Measurements from ENCODE around the gene UBE2G1.
"Not testable (repeated sequence)": the region's sequence is repeated elsewhere in the genome, so short reads cannot be mapped to it uniquely, and the experiment has no call there.

UBE2G1 gene

DNA sequence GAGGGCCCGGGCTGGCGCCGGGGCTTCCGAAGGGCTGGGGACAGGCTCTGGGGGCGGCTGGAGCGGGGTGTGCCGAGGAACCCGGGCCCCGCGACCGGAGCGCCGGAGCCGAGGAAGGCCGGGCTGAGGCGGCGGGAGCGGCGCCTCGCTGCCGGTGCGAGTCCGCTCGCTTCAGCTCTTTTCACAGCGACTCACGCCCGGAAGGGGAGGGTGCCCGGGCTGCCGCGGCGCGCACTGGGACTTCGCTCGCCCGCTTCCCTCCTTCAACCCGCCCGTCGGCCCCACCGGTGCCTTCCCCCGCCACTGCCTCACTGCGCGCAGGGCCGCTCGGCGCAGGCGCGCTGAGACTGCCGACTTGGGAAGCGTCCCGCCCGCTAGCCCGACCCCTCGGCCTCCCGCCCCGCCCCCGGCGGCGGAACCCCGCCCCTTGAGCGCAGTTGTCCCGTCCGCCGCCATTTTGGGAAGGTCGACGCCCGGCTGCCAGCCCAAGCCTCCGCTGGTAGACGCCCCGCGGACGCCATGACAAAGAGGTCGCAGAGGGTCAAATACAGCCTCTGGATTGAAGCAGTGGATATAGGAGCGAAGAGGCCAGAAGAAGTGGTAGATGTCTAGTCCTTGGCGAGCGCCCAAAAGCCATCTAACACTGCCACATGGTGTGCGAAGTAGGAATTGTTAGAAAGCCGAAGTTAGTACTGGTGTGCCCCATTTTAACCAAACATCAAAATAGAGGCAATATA, at the start of gene UBE2G1:
Gene UBE2G1, minus strand, starts transcription at position 349 of the 737 bp plus-strand sequence. CDS start 359 bp downstream, outside the sequence.
- peak; percentile 98 for DNase-seq (ENCODE audit: low spot score)

DNA sequence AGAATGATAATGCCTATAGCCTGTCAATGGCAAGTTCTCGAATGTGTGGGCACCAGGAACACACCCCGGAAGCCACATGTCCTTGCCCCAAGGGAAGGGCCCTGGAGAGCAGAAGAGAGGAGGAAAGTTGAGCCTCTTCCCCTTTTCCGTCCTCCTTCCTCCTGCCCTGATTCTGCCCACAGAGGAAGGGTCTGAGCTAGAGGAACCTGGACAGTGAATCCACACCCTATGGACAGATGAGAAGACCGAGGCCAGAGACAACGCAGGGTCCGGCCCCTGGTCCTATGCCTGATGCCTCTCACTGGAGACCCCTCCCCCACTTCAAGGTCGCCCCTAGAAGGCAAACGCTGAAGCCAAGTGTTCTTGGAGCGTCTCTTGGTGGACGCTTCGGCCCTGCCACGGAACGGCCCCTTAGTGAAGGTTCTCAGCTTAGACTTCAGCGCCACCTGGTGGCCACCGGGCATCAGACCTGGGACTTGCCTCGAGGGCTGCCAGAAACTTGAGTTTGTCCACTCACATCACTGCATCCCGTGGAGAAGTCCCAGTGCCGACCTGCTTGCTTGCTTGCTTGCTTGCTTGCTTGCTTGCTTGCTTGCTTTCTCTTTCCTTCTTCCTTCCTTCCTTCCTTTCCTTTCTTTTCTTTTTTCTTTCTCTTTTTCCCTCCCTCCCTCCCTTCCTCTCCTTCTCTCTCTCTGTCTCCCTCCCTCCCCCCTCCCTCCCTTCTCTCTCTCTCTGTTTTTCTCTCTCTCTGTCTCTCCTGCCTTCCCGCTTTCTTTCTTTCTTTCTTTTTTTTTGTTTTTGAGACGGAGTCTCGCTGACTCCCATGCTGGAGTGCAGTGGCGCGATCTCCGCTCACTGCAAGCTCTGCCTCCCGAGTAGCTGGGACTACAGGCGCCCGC, 46.7 kb upstream of the UBE2G1 start:
- peak; percentile 85 for DNase-seq (ENCODE audit: low spot score)

DNA sequence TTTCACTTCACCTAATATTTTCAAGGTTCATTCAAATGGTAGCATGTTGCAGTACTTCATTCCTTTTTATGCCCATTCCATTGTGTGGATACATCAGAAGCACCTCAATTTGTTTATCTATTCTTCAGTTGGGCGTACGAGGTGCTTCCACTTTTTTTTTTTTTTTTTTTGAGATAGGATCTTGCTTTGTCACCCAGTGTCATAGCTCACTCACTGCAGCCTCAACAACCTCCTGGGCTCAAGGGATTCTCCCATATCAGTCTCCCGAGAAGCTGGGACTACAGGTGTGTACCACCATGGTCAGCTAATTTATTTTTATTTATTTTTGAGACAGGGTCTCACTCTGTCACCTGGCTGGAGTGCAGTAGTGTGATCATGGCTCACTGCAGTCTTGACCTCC, 44.7 kb upstream of the UBE2G1 start:
- DNase-seq (ENCODE audit: low spot score) = no peak

DNA sequence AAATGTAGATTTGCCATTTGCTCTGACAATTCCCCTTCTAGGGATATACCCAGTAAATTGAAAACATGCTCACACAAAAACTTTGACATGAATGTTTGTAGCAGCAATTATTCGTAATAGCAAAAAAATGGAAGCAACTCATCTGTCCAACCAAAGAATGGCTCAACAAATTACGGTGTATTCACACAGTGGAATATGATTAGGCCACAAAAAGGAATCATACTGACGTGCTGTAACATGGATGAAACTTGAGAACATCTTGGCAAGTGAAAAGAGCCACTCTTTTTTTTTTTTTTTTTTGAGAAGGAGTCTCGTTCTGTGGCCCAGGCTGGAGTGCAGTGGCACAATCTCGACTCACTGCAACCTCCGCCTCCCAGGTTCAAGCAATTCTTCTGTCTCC, 43.2 kb upstream of the UBE2G1 start:
- no peak for DNase-seq (ENCODE audit: low spot score)

DNA sequence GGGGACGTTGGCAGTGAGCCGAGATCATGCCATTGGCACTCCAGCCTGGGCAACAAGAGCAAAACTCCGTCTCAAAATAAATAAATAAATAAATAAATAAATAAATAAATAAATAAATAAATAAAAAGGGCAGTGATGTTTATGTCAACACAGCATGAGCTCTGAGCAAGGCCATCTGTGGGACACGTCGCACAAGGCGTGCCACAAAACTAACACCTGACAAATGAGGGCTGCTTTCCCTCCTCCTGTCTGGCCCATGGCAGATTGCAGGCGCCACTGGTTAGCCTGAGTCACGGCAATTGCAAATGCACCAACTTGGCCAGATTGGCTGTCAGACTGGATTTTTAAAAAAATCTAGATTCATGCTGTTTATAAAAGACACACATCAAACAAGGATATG, 41.4 kb upstream of the UBE2G1 start:
- no peak for DNase-seq (ENCODE audit: low spot score)

DNA sequence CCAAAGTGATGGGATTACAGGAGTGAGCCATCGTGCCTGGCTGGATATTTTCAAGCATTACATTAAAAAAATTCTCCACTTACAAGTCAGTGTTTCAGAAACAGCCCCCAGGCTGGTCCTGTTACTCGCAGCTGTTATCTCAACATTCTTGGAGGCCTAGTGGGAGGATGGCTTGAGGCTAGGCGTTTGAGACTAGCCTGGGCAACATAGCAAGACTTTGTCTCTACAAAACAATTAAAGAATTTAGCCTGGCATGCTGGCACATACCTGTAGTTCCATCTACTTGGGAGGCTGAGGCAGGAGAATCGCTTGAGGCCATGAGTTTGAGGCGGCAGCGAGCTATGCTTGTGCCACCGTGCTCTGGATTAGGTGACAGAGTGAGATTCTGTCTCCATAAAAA, 40.7 kb upstream of the UBE2G1 start:
- DNase-seq (ENCODE audit: low spot score) = no peak

- no peak for DNase-seq (ENCODE audit: low spot score)
These were observed 39.9 kb upstream of the UBE2G1 start for GRCh38 chr17:4406386-4406785.

- no peak for DNase-seq (ENCODE audit: low spot score)
These were observed 39.2 kb upstream of the UBE2G1 start for GRCh38 chr17:4405699-4406098.

- DNase-seq (ENCODE audit: low spot score) = peak; percentile 29
These were observed 38.7 kb upstream of the UBE2G1 start for GRCh38 chr17:4405038-4405669.

DNA sequence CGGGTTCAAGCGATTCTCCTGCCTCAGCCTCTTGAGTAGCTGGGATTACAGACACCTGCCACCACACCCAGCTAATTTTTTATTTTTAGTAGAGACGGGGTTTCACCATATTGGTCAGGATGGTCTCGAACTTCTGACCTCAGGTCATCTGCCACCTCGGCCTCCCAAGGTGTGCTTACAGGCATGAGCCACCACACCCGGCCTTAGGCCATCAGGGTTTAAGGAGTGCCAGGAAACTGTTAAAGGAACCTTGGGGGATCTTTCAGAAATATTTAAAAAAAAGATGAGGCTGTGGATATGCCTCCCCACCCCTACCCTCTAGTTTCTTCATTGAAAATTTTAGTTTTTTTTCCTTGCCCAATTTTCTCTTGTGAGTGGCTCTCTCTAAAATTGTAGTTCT, 31.4 kb upstream of the UBE2G1 start:
- DNase-seq (ENCODE audit: low spot score) = no peak

DNA sequence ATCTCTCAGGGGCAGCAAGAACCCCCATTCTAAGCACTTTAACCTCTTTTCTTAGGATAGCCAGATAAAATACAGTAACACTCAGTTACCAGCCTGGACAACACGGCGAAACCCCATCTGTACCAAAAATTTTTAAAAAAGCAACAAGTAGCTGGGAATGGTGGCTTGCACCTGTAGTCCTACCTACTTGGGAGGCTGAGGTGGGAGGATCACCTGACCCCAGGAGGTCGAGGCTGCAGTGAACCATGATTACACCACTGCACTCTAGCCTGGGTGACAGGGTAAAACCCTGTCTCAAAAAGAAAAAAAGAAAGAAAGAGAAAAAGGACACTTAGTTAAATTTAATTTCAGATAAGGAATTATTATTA, 28.6 kb upstream of the UBE2G1 start:
- no peak for DNase-seq (ENCODE audit: low spot score)

GRCh38 chr17:4394208-4395110, 28.0 kb upstream of the UBE2G1 start:
- no peak for DNase-seq (ENCODE audit: low spot score)

DNA sequence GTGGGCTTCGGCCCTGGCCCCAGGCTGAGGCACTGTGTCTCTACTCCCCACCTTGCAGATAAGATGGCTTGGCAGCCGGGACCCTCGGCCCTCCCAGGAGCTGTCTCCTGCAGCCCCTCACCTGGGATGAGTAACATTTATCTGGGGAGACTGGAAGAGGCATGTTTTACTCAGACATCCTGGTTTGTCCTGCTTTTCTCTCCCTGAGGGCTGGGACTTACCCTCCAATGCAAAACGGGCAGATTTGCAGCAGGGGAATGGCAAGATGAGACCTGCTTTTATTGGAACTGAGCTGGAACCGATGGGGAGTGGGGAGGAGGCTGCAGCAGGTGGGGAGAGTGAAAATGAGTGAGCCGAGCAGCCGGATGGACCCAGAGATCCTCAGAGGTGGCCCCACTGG, 27.3 kb upstream of the UBE2G1 start:
- peak; percentile 18 for DNase-seq (ENCODE audit: low spot score)

- no peak for DNase-seq (ENCODE audit: low spot score)
These were observed 22.6 kb upstream of the UBE2G1 start for GRCh38 chr17:4389079-4389478.

DNA sequence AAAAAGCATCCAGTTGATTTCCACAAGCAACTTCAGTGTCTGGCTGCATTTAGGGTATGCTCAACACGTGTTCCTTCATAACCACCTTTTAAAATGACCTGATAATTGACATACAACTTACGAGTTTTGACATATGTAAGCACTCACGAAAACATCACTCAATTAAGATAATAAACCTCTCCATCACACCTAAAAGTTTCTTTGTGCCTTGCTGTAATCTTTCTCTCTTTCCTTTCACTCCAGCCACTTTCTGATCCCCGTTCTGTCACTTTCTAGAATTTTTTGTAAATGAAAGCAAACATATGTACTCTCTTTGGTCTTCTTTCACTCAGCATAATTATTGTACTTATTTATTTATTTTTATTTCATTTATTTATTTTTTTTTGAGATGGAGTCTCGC, 20.7 kb upstream of the UBE2G1 start:
- DNase-seq (ENCODE audit: low spot score) = no peak

- DNase-seq (ENCODE audit: low spot score) = no peak
These were observed 19.9 kb upstream of the UBE2G1 start for GRCh38 chr17:4386406-4386805.

DNA sequence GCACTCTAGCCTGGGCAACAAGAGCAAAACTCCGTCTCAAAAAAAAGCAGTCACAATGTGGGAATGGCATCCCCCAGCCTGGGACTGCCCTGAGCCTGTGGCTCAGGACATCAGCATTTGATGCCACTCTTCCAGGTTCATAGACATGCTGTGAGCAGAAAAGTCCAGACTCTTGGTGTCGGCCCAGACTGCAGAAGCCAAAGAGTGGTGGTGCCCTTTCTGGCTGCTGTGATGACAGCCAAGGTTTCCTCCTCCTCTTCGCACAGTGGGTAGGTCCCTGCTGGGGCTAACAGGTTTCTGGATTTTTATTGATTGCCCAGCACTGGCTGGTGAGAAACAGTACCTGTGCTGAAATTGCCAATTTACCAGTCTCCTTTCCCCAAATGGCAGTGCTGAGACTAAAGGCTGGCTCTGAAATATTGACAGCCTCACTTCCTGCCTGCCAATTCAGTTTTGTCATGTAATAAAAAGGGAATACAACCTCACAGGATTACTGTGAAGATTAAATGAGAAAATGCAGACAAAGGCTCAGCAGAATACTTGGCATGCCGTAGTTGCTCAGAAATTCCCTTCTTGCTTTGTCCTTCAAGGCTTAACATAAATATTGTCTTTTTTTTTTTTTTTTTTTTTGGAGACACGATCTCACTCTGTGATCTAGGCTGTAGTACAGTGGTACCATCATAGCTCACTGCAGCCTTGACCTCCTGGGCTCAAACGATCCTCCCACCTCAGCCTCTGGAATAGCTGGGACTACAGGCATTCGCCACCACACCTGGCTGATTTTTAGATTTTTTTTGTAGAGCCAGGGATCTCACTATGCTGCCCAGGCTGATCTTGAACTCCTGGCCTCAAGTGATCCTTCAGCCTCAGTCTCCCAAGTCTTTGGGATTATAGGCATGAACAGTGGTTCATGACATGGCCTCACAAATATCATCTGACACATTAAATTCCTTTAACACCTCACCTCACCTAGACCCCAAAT, 15.5 kb upstream of the UBE2G1 start:
- DNase-seq (ENCODE audit: low spot score) = no peak

GRCh38 chr17:4378626-4379025, 12.2 kb upstream of the UBE2G1 start:
- no peak for DNase-seq (ENCODE audit: low spot score)

DNA sequence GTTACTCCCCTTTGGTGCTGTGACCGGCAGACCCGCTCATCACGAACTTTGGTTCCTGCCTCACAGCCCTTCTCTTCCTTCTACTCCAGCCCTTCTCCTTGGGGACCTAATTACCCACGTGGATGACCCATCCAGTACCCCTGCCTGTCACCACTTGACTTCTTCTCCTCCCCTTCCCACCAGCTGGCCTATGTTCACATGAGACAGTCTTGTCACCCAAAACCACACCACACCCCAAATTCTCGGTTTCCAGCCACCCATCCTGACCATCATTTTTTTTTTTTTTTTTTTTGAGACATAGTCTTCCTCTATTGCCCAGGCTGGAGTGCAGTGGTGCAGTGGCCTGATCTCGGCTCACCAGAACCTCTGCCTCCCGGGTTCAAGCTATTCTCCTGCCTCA, 10.8 kb upstream of the UBE2G1 start:
- DNase-seq (ENCODE audit: low spot score) = not testable (repeated sequence)

- not testable (repeated sequence) for DNase-seq (ENCODE audit: low spot score)
These were observed 9.4 kb upstream of the UBE2G1 start for GRCh38 chr17:4375796-4376440.
